GM18526 (cell line): ENCODE data around the gene PRRT1B.

ENCODE experiments used
- POLR2A ChIP-seq: IDR thresholded peaks from 3 replicates; pipeline ENCODE4 v1.6.1; 2011; ENCODE audit not compliant: insufficient read length; ENCODE audit errors: extremely low read depth

Gene PRRT1B

DNA sequence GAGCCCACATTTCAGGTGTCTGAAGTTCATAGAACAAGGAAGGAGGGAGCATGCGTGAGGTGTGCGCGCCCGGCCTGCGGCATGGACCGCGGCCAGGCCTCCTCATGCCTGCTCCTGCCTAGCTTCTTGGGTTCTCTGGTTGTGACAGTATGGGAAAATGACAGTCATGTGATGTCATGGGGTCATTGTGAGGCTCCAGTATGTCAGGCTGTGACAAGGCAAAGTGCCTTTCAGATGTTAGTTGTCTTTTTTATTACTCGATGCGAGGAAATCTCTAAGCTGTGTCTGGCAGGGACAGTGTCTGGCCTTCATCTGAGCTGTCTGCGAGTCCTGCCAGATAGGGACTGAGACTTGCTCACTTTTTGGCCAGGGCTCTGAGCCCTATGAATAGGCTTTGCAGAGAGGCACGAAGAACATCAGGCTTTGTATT, 27.5 kb upstream of the PRRT1B start:
- TF ChIP-seq POLR2A: no peak

DNA sequence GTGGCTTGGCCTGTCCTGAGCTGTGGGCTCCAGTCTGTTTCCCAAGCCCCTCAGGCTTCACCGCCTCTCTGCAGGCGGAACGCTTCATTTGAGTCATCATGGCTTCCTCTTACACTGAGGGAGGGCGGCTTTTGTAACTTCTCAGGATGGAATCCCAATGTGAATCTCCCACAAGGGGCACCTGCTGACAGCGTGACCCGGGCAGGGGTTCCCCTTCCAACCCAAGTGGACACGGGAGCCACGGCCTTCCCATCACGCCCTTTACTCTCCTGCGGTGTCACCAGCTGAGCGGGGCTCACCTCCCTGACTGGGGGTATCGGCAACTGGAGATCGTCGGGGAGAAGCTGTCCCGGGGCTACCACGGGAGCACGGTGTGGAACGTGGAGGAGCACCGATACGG, 26.8 kb upstream of the PRRT1B start:
- TF ChIP-seq POLR2A: no peak

DNA sequence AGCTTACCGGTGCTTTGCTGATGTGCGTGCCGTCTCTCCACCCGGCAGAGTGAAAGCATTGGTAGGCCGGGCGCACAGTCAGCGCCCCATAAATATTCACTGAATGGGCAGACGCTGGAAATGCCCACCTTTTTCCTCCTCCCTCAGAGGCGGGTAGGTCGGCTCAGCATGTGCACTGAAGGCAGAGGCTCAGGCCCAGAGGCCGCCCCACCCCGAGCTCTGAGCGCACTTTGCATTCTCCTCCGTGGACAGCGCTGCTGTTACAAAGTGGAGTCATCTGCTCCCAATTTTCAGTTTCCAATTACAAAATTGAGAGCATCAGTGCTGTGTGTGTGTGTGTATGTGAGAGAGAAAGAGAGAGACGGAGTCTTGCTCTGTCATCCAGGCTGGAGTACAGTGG, 24.8 kb upstream of the PRRT1B start:
- no peak for TF ChIP-seq POLR2A

DNA sequence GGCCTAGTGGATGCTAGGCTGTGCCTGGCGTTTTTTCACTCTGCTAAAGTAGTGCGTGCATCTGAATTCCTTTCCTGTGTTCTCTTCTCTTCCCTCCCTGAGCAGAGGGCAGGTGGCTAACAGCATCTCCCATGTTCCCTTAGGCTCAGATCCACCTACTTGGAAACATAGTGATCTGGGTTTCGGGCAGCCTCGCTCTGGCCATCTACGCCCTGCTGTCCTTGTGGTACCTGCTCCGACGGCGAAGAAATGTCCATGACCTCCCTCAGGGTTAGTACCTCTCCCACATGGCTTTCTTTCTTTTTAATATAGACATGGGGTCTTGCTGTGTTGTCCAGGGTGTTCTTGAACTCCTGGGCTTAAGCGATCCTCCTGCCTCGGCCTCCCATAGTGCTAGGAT, 24.1 kb upstream of the PRRT1B start:
- TF ChIP-seq POLR2A: no peak

DNA sequence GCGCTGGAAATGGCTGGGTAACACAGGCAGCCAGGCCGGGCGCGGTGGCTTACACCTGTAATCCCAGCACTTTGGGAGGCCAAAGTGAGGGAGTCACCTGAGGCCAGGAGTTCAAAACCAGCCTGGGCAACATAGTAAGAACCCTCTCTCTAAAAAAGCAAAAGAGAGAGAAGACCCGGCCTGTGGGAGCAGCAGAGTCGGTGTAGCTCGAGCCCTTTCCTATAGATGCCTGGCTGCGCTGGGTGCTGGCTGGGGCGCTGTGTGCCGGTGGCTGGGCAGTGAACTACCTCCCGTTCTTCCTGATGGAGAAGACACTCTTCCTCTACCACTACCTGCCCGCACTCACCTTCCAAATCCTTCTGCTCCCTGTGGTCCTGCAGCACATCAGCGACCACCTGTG, 23.5 kb upstream of the PRRT1B start:
- no peak for TF ChIP-seq POLR2A

DNA sequence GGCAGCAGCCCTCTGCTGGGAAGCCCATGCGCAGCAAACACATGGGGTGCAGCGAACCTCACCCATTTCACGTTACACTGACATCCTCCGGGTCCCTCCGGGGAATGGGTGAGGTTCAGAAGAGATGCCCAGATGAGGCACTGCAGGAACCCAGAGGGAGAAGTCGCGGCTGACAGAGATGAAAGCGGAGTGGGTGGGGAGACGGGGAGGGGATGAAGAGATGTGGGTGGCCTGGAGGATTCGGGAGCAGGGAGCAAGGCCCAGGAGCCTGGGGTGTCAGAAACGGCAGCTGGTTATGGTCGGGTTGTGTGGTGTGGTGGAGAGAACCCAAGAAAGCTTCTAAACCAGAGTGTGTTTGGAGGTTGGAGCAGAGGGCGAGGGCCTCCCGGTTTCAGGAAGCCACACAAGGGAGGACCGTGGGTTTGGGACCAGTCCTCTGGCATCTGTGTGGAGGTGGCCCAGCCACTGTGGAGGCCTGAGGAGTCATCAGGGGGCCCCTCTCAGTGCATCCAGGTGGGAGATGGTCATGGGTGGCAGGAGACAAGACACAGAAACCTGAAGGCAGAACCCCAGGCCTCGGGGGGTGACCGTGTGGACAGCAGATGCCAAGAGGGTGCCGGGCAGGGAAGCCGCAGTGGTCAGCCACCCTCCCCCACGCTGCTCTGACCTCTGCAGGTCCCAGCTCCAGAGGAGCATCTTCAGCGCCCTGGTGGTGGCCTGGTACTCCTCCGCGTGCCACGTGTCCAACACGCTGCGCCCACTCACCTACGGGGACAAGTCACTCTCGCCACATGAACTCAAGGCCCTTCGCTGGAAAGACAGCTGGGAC, 22.9 kb upstream of the PRRT1B start:
- TF ChIP-seq POLR2A: no peak

DNA sequence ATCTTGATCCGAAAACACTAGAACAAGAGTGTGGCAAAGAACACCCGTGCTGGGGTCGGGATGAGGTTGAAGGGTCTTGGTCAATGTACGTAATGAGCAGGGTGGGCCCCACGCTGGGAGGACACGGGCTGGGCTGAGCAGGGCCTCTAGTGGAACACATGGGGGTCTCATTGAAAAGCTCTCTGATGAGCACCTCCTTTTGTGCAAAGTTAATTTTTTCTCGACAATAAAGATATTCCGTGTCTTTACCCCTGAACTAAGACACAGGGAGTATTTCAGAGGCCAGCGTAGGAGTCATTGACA, 22.3 kb upstream of the PRRT1B start:
- TF ChIP-seq POLR2A: no peak

DNA sequence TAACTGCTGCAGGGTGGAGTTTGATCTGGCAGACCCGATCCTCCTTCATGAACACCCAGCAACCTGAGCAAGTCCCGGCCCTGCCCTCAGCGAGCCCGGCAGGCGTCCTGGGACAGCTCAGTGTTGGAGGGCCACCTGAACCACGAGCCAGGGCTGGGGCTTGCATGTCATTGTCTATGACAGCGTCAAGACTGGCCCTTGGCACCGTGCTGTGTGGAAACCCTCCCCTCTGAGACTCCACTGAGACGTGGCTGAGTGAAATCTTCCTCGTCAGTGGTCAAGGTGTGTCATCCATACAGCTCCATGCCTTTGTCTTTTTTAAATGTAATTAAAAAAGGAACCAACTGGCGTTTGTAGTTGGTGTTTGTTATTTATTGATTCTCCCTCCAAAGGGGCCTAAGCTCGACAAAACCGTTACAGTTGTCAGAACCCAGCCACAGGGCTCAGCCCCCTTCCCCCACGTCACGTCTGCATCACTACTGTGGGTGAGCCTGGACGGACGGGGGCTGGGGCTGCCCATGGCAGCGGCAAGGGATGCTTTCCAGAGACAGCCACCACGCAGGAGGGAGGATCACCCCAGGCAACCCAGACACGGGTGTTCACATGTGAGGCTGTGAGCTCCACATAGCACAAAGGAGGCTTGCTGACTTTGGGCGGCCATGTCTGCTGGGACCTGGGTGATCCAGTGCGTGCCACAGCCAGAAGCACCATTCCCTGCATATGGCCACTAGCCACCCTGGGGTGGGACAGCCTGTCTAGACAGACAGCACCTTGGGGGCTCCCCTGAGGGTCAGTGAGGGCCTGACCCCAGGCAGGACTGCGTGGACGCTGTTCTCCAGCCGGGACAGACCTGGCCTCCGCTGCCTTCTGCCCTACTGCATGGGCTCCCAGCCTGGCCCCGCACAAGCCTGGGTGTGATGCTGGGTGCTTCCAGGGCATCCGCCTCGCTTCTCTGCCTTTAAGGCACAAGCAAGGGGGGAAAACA, 21.6 kb upstream of the PRRT1B start:
- no peak for TF ChIP-seq POLR2A

DNA sequence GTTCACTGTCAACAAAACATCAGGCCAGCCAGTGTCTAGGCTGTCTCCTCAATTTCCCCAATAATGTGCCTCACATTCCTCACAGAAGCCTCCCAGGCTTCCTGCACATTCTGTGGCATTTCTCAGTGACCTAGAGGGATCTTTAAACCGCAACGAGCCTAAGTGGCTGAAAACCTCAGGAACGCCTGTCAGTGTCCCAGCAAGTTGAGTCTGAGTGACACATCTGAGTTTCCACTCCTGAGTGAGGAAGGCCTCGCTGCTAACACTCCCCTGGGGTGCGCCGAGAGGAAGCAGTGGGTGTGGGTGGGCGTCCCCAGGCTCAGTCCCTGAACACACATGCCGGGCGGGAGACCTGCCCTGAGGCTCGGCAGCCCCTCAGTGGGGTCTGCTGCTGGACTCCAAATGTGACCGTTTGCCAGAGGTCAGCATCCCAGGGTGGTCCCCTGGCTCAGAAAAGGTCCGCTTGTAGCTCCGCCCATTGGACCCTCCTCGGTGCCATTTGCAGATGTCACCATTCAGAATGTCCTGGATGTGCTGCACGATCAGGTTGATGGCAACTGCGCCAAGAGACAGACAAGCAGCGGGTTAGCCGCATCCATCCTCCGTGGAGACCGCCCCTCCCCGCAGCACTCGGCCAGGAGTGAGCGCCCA, 20.5 kb upstream of the PRRT1B start:
- TF ChIP-seq POLR2A: no peak

DNA sequence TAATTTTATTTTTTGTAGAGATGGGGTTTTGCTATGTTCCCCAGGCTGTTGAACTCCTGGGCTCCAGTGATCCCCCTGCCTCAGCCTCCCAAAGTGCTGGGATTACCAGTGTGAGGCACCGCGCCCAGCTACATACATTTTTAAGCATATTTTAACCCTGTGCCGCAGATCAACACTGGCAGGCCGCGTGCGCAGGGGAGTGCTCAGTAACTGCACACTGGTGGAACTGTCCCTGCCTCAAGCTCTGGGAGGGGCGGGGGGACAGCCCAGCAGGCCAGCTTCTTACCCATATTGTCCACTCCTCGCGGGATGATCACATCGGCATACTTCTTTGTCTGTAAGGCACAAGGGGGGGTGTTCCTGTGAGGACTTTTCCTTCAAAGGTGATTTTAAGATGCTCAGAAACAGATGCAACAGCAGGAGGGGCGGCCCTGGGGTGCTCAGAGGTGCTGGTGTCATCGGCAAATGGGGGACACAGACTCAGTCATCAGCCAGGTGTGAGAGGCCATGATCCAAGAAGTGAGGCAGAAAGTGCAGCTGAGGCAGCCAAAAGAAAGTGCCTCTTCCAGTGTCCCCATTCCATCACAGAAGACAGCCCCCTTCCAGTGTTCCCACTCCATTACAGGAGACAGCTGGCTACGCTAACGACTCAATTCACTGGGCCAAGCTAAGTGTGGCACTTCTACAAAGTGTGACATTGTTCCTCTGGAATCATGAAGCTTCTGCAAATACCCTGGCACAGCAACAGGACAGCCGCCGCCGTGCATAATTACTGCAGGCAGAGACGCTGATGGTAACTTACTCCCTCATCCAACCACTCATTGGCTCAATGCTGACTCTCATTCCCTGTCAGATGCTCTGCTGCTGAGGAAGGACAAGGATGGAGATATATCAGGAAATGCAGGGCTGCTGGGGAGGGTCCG, 19.4 kb upstream of the PRRT1B start:
- TF ChIP-seq POLR2A: no peak

DNA sequence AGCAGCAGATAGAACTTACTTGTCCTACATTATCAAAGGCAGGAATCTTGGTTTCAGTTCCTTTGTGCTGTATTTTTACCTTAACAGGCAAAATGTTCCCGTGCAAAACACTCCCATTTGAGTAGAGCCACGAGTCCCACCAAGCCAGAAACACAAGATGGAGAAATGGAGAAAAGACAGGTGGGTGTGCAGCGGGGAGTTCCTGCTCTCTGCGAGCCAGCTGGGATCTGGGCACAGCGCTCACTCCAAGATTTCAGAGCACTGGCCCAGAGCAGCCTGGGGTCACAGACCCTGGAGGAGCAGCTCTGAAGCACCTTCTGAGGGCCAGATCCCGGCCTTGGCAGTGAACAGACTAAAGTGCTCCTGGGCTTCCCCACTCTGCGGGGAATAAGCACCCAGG, 17.1 kb upstream of the PRRT1B start:
- no peak for TF ChIP-seq POLR2A

DNA sequence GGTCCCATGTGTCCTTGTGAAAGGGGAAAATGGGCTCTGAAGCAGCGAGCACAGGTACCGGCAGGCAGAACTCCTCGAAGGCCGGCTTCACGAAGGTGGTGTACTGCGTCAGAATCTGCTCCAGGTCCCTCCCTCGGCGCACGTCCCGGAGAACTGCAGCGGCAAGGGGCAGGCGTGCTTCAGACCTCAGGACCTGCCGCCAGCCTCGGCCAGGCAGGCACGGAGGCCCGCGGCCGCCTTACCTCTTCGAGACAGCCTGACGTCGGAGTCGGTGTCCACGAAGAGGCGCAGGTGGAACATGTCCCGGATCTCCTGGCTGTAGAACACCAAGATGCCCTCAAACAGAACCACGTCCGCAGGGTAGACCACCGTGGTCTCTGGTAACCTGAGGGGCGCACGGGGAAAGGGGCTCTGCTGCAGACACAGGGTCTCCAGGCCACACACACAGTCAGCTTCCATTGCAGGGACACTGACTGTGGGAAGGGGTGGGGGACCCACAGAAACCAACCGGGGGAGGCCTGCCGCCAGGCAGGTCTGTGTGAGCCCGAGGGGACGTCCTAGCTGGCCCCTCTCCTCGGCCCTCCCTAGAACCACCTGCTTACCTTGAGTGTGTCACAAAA, 16.3 kb upstream of the PRRT1B start:
- no peak for TF ChIP-seq POLR2A

DNA sequence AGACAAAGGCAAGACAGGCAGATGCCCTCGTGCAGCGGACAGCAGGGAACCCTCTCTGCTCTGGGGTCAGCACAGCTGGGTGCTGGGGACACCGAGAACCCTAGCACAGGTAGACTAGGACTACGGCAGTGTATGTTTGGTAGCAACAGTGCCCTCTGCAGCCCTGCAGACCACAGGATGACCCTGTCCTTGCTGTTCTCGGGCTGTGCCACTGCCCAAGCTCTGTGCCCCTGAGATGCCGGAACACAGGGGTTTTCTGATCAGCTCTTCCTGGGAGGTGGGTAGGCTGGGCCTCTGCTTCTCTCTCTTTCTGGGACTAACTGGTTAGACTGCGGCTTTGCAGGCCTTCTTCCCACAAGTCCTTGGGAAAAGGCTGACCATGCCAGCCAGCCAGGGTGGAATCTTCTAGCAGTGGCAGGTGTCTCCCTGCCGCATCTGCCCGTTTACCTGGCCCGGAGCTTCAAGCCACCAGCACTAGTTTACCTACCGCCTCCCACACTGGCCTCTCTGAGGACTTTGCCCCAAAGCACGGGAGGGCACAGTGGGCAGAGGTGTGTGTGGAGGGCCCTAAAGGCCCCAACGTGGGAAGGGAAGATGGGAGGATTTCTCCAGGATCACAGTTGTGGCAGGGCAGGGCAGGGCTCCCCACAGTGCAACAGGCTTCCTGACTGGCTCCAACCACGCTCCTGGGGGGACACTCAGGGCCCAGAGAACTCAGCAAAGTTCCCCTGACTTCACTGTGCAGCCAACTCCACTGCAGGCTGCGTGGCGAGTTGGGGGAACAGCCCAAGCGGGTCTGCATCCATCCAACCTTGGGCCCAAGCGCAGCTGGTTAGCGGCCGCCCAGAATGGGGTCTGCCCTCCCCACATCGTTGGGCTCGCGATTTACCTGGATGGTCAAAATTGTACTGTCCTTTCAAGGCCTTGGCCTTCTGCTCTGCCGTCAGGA, 15.5 kb upstream of the PRRT1B start:
- TF ChIP-seq POLR2A: no peak

DNA sequence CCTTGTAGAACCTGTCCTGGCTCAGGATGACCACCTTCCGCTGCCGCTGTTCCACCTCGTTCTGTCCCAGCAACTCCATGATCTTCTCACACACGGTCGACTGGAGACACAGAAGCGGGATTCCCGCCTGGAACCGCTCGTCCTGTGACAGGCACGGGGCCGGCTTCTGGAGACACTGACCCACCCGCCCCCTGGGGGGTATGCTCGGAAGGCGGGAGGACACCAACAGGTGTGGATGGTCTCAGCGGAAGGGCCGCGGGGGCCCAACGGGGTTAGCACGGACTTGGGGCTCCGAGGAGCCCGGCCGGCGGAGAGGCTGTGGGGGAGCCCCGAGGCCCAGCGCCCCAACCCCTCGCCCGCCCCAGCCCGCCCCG, 14.8 kb upstream of the PRRT1B start:
- no peak for TF ChIP-seq POLR2A
